ENCODE results near the gene HIGD2A.
A peak's percentile ranks its signal among the peaks of the same experiment; 100 is the strongest.

The HIGD2A gene, protein sequence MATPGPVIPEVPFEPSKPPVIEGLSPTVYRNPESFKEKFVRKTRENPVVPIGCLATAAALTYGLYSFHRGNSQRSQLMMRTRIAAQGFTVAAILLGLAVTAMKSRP

DNA sequence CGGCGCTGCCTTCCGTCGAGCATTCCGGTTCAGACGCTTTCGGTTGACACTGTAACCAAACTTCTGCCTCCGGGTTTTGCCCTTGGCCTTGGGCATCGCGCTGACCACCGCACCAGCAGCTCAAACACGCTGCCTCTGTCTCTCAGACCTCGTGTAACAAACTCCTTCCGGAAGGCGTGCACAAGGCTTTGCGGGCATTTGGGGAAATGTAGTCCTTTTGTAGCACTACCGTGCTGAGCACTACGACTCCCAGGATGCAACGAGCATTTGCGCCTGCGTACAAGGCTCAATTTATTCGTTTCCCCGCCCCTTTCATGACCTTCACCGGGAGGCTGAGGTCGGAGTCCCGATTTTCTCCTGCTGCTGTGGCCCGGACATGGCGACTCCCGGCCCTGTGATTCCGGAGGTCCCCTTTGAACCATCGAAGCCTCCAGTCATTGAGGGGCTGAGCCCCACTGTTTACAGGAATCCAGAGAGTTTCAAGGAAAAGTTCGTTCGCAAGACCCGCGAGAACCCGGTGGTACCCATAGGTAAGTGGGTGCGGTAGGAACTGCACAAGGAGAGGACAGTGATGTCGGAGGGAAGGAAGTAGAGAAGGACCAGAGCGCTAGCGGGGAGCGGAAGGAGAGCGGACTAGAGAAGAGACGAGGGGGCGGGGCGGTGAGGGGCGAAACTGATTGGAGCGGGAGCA lies at the start of gene HIGD2A, which contains the start of gene NOP16:
Gene HIGD2A (plus strand): TSS at position 308 of the 691 bp plus-strand sequence. CDS start 69 bp downstream, at position 377.
Gene NOP16 (minus strand): TSS at position 155 of the 691 bp plus-strand sequence. CDS start 59 bp downstream, at position 96.
- peak; percentile 98 to 99 (median 98) for DNase-seq (ENCODE audit: low read depth in 3 of 3)

DNA sequence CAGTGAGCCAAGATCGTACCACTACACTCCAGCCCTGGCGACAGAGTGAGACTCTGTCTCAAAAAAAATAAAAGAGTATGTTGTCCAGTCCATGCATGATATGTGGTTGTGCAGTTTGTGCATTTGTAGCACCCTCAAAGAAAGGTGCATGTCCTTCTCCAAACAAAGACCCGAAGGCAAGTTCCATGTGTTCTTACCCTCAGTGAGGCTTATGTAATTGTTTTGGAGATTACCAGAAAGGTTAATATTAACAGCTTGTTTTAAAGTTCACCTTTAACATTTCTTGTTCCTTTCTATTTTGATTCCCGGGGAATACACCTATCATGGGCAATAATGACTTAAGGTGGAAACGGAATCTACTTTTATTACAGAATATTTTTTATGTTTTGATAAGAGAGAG lies 49.2 kb upstream of the HIGD2A start:
- DNase-seq (ENCODE audit: low read depth in 3 of 3), result no peak

DNA sequence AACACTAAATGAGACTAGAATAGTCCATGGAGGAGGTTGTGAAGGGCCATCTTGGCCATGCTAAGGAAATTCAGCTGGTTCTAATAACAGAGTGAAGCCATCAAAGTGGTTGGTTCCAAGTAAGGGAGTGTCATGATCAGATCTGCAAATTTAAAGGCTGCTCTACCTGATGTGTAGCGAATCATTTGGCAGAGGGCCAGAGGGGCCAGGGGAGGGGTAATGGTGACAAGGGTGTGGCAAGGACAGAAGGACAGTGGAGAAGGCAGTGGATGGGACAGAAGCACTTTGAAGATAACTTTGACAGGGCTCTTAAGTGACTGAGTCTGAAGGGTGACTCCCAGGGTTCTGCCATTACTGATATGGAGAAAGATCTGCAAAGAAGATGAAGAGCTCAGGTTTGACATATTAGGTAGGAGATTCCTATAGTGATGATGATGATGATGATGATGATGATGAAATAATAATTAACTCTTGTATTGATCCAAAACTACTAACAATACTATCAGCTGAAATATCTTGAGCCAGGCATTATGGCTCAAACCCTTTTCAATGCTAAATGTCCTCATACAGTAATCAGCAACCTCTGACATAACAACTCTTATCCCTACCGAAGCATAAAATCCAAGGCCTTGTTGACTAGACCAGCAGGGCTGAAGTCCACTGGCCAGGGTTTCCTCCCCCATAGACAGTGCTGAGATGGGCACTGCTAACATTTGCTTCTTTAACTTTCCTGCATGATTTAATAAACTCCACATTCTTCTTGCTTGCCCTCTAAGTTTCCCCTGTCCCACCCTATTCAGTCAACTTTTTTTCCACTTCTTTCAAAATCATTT lies 47.0 kb upstream of the HIGD2A start:
- no peak for DNase-seq (ENCODE audit: low read depth in 3 of 3)

DNA sequence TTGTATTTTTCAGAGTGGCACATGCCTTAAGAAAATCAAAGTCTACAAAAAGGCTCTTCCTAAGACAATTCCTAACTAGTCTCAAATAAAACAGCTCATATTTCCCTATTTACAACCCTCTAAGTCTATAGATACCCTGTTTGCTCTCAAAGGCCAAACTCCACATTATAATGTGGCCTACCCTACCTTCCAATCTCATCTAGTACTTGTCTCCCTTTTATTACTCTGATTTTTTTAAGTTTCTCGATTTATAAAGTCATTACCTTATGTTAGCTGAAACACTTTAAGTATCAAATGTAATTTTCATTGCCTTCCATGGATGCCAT lies 46.4 kb upstream of the HIGD2A start:
- DNase-seq (ENCODE audit: low read depth in 3 of 3), result no peak

DNA sequence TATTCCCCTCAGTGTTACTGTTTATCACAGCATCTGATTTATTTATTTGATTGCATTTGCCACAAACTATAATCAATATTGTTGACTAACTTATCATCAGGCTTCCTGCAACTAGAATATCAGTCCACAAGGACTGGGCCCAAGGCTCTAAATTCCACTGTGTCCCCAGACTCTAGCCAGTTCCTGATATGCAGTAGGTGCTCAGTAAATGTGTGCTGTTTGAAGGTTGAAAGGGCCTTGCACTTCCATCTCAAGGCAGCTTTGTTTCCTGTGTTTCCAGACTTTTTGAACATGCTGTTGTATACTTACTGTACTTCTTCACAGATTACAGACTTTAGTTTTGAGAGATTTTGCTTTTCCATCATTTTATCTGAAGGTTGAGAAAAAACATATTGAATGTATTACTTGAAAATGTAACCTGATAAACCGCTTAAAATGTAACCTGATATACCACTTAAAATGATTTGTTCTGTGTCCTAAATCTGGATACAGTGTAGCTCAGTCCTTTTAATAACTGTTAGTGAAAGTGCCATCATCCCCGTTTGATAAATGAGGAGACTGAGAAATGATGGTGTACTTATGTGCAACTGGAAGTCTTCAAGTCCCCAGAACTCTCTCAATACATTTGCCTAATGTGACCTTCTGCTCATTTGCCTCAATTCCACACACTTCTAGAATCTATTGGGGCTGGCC lies 45.6 kb upstream of the HIGD2A start:
- no peak for DNase-seq (ENCODE audit: low read depth in 3 of 3)

DNA sequence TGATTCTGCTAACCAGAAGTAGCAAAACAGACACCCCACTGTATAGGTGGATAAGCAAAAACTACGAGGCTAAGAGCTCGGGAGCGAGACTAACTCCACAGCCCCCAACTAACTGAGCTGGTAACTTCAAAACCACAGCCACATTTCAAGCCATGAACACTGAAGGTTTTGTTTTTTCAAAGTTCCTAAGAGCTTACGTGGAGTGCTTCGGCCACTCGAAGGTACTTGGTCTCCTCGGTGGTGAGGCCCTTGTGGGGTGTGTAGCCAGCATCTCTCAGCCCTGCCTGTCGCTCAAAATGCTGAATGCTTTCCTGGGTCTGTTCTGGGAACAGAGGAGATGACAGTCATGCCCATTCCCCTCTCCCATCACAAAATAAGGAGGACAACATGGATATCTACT lies 38.1 kb upstream of the HIGD2A start:
- DNase-seq (ENCODE audit: low read depth in 3 of 3), result no peak

DNA sequence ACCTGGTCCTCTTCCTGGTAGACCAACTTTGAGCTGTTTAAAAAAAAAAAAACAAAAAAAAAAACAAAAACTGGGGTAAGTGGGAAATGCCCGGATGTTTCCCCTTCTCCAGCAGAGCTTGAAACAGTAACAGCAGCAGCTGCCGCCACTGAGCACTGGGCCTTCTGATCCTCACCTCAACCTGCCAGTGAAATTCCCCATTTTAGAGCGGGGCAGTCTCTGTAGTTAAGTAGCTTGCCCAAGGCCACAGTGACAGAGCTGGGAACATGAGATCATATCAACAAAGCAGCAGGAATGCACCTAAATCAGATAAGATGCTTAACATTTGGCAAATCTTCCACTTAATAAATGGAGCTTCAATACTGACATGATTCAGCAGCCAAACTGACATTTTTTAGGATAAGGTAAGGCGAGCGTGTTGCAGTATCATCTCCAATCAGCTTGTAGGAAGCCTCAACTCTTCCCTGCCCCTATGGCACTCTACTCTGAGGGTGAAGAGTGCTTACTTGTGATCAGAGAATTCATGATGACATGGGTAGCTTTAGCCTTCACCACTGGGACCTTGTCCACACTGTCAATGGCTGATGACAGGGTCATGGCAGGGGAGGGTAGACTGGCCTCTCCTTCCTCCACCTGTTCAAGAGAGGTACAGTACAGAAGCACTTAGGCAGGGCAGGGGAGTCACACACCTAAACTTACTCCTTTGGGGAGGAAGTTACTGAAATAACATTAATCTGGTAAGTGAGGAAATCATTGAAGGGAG lies 36.3 kb upstream of the HIGD2A start:
- no peak for DNase-seq (ENCODE audit: low read depth in 3 of 3)

DNA sequence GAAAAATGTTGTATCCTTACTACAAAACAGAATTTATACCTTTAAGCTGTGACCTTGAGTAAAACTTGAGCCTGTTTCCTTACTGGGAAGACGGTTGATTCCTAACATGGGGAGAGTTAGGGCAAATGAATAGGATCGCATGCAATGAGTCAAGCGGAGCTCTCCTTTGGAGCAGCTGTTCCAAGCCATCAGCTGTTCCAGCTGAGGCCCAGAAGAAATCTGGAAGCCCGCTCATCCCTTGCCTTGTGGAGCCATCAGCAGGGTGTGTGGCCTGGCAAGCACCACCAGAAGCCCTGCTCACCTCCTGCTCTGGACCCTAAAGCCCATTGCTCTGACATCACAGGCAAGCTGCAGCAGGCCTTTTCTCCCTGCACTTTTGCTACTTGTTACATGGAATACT lies 35.0 kb upstream of the HIGD2A start:
- DNase-seq (ENCODE audit: low read depth in 3 of 3), result no peak

DNA sequence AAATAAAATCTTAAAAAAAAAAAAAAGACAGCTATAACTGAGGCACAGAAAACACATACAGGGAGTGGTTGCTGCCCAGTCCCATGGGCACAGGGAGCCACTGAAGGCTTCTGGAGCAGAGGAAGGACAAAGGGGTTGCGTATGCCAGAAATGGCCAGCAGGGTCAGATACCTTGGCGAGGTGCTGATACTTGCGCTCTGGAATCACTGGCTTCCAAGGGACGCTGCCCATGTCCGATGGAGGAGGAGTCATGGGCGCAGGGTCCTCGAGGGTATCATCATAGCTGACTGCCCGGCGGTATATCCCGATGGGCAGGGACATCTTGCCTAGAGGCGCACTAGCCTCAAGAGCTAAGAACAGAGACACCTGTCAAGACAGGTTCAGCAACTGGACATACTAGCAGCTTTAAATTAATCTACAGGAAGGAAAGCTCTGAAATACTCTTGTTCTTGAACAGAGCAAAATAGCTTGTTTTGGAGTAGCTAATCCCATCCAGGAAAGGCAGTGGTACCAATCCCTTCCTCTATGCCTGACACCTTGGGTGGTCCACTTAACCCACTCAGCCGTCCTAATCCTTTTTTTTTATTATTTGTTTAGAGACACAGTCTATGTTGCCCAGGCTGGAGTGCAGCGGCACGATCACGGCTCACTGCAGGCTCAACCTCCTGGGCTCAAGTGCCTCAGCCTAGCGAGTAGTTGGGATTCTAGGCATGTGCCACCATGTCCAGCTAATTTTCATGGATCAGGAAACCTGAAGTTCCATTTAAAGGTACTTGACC lies 33.0 kb upstream of the HIGD2A start:
- no peak for DNase-seq (ENCODE audit: low read depth in 3 of 3)

DNA sequence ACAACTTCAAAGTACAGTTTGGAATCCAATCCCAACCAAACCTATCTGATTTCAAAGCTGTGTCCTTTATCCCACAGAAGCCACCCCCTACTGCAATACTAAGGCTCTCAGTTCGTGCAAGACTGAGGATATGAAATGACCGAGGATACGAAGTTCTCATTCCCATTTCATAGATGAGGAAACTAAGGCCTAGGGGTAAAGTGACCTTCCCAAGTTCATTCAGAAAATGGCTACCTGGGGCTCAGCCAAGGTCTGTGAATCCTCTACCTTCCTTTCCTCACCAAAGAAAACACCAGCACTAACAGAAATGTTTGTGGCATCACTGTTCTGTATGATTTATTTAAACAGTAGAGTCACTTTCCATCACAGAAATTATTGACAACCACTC lies 32.4 kb upstream of the HIGD2A start:
- DNase-seq (ENCODE audit: low read depth in 3 of 3), result no peak

DNA sequence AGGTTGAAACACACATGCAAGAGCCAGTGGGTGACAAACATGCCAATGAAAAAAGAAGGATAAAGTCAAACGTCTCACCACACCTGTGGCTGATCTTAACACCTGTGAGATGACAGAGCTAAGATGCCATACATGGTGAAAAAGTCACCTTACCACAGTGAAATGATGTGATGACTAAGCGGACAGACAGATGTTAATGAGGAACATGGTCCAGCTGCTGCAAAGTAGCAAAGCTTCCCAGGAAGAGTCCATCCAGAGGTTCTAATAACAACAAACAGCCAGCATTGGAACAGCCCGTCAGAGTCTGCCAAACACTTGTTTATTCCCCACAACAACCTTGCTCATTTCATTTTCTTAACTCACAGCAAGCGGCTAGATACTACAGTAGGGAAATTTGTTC lies 28.9 kb upstream of the HIGD2A start:
- no peak for DNase-seq (ENCODE audit: low read depth in 3 of 3)

DNA sequence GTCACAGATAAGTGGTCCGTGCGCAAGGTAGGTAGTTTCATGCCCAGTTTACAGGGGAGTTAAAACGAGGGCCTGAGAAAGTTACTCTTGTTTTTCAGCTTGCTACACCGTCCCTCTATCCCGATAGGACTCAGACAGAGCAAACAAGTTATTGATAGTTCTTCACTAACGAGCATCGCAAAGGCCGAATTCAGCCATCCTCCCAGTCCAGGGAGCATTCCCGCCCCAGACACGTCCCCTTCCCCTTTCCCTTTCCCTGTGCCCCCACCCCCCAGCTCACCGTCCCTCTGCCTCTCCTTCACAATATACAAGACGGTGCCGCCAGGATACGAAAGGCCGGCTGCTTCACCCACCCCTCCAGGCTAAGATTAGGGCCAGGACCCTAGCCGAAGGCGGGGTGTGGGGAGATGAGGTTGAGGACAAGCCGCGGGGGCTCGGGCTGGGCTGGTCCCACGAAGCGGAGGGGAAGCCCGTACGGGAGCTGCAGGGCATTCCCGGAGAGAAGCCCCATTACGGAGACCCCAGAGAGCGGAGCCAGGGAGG lies 27.6 kb upstream of the HIGD2A start:
- DNase-seq (ENCODE audit: low read depth in 3 of 3), result peak in 1 of 3 experiments; percentile 6

DNA sequence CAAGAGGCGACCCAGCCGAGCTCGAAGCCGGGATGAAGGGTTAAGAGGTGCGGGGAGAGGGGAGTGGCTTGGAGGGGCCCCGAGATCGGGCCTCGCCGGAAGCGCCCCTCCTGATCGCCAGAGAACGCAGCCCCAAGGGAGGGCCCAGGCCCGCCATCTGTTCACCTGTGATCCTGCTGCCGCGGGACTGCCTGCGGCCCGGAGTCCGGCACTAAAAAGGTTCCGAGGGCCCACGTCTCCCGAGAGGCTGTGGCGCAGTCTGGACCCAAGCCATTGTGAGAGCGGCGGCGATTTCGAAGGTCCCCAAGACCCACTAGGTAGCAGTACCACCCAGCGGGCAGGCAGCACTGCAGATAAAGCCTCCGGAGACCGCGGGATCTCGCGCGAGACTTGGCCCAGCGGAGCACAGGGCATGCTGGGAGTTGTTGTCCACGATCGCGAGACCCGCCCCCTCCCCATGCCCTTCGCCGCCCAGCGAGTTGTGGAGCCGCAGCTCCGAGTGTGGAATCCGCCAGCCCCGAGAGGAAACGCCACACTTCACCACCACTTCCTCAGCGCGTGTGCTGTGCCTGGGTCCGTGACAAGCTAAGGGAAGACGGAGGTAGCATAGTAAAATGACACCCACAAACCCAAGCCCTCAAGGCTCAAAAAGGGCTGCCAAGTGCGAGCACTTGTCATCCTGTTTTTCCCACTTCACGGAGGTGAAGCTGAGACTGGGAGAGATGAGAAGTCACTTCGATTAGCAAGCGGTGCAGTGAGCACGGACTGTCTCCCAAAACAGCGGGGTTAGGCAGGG lies 26.9 kb upstream of the HIGD2A start, which contains the start of gene KIAA1191:
Gene KIAA1191 (minus strand): TSS at position 328 of the 796 bp plus-strand sequence. CDS start 2,256 bp downstream, outside the sequence.
- peak; percentile 87 to 93 (median 88) for DNase-seq (ENCODE audit: low read depth in 3 of 3)

DNA sequence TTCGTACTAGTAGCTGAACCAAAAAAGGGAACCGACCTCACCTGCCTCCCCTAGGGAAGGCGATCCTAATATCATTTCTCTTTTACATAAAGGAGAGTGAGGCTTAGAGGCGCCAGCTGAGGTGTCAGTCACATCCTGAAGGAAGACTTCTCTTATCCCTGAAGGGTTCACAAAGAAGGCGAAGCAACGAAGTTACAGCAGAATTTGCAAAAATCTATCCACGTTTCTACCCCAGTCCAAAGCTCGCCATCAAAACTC lies 26.4 kb upstream of the HIGD2A start:
- DNase-seq (ENCODE audit: low read depth in 3 of 3), result no peak

DNA sequence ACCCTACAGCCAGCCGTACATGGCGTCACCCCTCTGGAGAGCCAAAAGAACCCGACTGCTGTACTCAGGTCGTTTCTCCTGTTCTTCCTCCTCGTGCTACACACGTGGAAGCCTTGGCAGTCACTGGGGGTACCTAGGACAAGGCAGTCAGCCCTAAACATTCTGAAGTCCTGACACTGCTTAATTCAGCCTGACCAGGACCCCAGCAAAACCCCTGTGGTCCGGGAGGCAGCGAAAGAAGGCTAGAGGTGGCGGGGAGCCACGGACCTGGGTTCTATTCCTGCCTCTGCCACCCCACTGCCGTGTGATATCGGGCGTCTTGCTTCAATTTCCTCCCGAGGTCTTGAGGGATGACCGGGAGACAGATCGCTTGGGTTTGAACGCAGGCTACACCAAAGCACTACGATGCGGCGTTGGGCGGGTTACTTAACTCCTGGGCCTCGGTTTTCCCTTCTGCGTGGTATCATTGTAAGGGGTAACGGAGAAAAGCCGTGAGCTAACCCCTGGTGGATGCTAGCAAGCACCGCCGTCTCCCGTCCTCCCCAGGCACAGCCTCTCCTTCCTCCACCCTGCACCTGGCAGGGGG lies 23.7 kb upstream of the HIGD2A start:
- no peak for DNase-seq (ENCODE audit: low read depth in 3 of 3)

DNA sequence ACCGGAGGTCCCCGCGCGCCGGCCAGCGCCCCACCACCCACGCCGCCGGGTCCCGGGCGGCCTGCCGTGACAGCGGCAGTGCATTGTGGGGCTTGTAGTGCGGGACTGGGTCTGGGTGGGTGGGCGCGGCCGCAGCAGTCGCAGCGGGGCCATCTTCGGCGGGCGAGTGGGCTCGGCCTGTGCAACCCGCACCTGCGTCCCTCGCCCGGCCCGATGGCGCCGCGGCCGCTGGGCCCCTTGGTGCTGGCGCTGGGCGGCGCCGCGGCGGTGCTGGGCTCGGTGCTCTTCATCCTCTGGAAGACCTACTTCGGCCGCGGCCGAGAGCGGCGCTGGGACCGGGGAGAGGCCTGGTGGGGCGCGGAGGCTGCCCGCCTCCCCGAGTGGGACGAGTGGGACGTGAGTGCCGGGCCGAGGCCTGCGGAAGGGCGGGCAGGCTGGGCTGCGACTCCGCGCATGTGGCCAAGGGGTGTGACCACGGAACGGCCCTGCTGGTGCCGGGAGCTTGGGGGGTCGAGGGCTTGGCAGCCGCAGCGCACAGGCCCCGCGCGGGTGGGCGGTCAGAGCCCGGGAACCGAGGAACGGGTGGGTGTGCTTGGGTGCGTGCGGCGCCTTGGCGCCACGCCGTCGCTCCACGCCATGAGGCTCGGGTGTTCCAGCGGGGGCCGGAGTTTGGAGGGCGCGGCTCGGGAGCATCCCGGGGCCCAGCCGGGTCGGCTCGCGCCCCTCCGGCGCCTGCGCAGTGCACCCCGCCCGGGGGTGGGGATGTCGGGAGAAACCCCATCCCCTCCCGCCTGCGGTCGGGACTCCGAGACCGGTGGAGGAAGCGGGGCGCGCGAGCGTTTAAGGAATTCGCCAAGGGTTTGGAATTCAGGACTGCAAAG lies 23.0 kb upstream of the HIGD2A start, which contains the start of gene ARL10:
Gene ARL10 (plus strand): TSS at position 137 of the 881 bp plus-strand sequence. CDS start 77 bp downstream, at position 214.
- DNase-seq (ENCODE audit: low read depth in 3 of 3), result peak in 2 of 3 experiments; percentile 44 to 51

DNA sequence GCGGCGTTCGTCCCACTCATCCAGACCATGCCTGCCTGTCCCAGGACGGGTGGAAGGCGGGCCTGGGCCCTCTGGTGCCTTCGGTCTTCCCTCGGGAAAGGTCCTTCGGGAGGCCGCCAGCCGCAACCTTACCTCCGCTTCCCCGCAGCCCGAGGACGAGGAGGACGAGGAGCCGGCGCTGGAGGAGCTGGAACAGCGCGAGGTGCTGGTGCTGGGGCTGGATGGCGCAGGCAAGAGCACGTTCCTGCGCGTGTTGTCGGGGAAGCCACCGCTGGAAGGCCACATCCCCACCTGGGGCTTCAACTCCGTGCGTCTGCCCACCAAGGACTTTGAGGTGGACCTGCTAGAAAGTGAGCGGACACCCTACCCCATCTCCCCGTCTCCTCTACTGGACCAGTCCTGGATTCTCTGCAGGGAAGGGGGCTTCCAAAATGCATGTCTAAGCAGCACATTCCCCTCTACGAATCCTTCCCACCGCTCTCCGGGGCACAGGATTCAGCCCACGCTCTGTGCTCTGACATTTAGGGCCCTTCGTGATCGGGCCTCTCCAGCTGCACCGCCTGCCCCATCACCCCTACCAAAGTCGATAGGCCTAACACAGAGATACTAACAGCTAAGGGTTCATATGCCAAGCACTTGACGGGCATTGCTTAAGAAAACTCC lies 22.2 kb upstream of the HIGD2A start:
- no peak for DNase-seq (ENCODE audit: low read depth in 3 of 3)

DNA sequence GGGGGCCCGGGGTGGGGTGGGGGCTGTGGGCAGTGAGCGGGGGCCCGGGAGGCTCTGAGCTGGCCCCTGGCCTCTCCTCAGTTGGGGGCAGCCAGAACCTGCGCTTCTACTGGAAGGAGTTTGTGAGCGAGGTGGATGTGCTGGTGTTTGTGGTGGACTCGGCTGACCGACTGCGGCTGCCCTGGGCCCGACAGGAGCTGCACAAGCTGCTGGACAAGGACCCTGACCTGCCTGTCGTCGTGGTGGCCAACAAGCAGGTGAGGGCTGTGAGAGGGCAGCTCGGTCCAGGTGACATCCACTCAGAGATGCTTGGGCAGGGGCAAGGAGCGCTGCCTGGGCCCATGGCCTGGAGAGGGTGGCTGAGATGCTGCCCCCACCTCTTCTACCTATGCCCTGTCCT lies 19.8 kb upstream of the HIGD2A start:
- DNase-seq (ENCODE audit: low read depth in 3 of 3), result no peak
